ENCODE results near the gene TSPAN18.

DNA sequence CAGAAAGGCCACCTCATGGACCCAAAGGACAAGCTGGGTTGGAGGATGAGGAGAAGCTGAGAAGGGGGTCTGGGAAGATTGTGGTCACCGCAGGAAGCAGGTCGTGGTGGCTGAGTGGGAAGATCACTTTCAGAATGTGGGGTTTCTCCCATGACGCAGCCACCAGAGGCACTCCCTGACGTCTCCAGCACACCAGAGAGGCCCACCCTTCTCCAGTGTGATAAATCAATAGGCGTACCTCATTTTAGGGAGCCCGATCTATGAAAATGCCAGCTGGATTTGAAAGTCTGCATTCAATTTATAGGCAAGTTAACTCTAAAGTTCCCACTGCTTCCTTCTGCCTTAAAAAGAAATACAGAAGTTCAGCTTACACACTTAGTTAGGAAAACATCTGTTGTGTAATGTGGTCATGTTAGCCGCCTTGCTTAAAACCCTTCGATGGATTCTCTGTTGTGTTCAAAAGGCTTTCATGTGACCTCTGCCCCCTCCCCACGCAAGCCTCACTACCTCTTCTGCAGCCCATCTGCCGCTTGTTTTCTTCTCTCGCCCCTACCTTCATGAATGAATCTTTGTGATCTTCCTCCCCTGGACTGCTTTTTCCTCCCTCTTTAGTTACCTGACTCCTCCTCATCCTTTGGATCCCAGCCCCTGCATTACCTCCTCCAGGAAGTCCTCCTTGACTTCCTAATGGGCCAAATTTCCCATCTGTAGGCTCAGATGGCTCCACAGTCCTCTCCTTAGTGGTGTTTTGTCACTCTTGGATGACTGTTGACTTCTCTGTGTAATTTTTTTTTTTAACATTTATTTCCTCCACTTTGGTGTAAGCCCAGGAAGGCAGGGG is 10.7 kb downstream of the TSPAN18 start:
- TF ChIP-seq, protein P1, sequence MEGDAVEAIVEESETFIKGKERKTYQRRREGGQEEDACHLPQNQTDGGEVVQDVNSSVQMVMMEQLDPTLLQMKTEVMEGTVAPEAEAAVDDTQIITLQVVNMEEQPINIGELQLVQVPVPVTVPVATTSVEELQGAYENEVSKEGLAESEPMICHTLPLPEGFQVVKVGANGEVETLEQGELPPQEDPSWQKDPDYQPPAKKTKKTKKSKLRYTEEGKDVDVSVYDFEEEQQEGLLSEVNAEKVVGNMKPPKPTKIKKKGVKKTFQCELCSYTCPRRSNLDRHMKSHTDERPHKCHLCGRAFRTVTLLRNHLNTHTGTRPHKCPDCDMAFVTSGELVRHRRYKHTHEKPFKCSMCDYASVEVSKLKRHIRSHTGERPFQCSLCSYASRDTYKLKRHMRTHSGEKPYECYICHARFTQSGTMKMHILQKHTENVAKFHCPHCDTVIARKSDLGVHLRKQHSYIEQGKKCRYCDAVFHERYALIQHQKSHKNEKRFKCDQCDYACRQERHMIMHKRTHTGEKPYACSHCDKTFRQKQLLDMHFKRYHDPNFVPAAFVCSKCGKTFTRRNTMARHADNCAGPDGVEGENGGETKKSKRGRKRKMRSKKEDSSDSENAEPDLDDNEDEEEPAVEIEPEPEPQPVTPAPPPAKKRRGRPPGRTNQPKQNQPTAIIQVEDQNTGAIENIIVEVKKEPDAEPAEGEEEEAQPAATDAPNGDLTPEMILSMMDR (IDR thresholded peaks at IDR 0.05), result no peak
- no peak for TF ChIP-seq POLR2A (IDR thresholded peaks at IDR 0.05)
